GM12801 (cell line): Measurements from ENCODE around the gene SORBS2.

ENCODE experiments used
- CTCF ChIP-seq: IDR thresholded peaks from one replicate; pipeline ENCODE4 v1.5.1; 2011; ENCODE audit warnings: control low read depth; ENCODE audit not compliant: insufficient read length; ENCODE audit errors: extremely low read depth

Gene SORBS2

GRCh38 chr4:185811509-185812364 is at the start of gene SORBS2:
Gene SORBS2 (minus strand): TSS chr4:185812194. CDS start chr4:185690571, 121,623 bp downstream.
- no peak for TF ChIP-seq CTCF

DNA sequence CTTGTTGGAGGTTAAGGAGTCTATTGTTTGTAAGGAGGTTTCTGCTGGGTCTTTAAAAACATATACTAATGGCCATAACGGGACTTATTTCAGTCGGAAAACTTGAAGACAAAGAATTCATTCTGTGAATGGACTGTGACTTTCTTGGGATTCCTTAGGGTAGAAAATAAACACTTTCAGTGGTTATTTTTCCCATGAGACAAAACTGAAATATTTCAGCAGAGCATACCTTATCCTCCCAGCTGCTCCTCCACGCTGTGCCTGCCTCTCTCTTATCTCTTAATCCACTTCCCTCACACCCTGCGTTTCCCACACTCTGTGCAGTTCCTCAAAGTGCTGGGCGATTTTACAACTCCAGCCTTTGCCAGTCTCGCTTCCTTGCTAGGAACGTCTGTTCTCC is 47.1 kb upstream of the SORBS2 start:
- no peak for TF ChIP-seq CTCF

- no peak for TF ChIP-seq CTCF
Measured at GRCh38 chr4:185853841-185854240, 41.8 kb upstream of the SORBS2 start.

GRCh38 chr4:185852961-185853360 is 41.0 kb upstream of the SORBS2 start:
- TF ChIP-seq CTCF: no peak

GRCh38 chr4:185849664-185850550 is 37.9 kb upstream of the SORBS2 start:
- TF ChIP-seq CTCF: no peak

DNA sequence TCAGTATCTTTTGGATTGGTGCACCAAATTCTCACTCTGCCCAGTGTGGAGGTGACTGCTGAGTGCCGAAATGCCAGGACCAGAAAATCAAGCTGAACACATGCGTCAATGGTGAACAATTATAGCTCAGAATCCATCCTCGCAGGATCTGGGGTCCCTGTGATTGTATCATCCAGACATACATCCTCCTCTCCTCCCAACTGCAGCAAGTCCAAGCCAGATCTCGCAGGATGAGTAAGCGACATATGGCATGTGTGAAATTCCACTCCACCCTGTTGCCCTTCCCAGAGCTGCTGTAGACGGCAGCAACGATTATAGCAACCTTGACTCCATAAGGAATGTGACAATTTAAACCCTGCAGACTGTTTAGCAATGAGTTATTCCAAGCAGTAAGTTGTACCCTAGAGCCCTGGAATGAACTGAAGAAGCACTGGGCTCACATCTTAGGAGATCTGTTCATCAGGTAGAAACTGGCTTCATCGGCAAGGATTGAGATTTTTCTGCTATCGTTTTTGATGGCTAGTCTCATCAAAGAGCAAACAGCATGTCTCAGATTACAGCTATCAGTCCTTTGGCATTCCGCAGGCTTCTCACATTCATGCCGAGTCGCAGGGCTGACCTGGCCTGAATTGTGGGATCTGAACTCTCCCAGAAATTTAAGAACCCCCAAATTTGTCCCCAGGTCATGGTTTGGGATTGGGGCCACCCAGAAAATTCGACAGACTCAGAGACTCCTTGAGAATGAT is 35.5 kb upstream of the SORBS2 start:
- no peak for TF ChIP-seq CTCF
